ENCODE data around the gene KIF15. TPM values are rescaled to one million over a fixed set of nuclear protein-coding genes. Genes with fewer than 3 reads are reported as not detected.

The KIF15 gene
- total RNA-seq, 1 experiment from 2014 or later: 20.9 TPM

- TF ChIP-seq EGR1 (IDR thresholded peaks at IDR 0.05; ENCODE audit: low read depth): no peak
Observed at GRCh38 chr3:44875596-44875995, 114.0 kb downstream of the KIF15 start (continued).

DNA sequence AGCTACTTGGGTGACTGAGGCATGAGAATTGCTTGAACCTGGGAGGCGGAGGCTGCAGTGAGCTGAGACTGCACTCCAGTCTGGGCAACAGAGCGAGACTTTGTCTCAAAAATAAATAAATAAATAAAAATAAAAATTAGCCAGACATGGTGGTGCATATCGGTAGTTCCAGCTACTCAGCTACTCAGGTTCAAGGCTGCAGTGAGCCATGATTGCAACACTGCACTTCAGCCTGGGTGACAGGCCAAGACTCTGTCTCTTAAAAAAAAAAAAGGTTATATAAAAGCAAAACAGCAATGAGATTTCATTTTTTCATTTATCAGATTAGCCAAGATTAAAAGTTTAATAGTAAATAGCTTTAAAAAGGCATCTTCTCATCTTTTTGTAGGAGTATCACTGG, 115.7 kb downstream of the KIF15 start:
- intact Hi-C loops (cut with micrococcal nuclease): no loop called here
- CTCF ChIA-PET: no interaction called here
- H3K27ac ChIP-seq (ENCODE audit: low read depth, low read length): no peak overlapping the region

More for the DNA sequence above, 115.7 kb downstream of the KIF15 start:
- H3K4me1 ChIP-seq (ENCODE audit: control insufficient read depth in 1 of 2, insufficient read depth in 2 of 2, low read length in 2 of 2): peaks cover 0 to 5% of the 10 kb centered on the region in 2 experiments; a peak in 1 of 4 replicates
- no peak for TF ChIP-seq JUND (IDR thresholded peaks at IDR 0.05)
- TF ChIP-seq, protein P1, sequence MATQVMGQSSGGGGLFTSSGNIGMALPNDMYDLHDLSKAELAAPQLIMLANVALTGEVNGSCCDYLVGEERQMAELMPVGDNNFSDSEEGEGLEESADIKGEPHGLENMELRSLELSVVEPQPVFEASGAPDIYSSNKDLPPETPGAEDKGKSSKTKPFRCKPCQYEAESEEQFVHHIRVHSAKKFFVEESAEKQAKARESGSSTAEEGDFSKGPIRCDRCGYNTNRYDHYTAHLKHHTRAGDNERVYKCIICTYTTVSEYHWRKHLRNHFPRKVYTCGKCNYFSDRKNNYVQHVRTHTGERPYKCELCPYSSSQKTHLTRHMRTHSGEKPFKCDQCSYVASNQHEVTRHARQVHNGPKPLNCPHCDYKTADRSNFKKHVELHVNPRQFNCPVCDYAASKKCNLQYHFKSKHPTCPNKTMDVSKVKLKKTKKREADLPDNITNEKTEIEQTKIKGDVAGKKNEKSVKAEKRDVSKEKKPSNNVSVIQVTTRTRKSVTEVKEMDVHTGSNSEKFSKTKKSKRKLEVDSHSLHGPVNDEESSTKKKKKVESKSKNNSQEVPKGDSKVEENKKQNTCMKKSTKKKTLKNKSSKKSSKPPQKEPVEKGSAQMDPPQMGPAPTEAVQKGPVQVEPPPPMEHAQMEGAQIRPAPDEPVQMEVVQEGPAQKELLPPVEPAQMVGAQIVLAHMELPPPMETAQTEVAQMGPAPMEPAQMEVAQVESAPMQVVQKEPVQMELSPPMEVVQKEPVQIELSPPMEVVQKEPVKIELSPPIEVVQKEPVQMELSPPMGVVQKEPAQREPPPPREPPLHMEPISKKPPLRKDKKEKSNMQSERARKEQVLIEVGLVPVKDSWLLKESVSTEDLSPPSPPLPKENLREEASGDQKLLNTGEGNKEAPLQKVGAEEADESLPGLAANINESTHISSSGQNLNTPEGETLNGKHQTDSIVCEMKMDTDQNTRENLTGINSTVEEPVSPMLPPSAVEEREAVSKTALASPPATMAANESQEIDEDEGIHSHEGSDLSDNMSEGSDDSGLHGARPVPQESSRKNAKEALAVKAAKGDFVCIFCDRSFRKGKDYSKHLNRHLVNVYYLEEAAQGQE (IDR thresholded peaks at IDR 0.05; ENCODE audit: low read depth): no peak
- TF ChIP-seq, protein P2, sequence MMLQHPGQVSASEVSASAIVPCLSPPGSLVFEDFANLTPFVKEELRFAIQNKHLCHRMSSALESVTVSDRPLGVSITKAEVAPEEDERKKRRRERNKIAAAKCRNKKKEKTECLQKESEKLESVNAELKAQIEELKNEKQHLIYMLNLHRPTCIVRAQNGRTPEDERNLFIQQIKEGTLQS (IDR thresholded peaks at IDR 0.05): no peak
- no peak for TF ChIP-seq YY1 (IDR thresholded peaks at IDR 0.05; ENCODE audit: extremely low read depth, insufficient replicate concordance, low read depth, low read length)
- no peak for TF ChIP-seq ZNF274 (IDR thresholded peaks at IDR 0.05; ENCODE audit: low read depth, low read length)
- TF ChIP-seq EZH2phosphoT487 (IDR thresholded peaks at IDR 0.05; ENCODE audit: borderline replicate concordance): no peak
- TF ChIP-seq POLR2AphosphoS5 (IDR thresholded peaks at IDR 0.05; ENCODE audit: low read depth, low read length): no peak
- no peak for TF ChIP-seq MAX (IDR thresholded peaks at IDR 0.05)
- TF ChIP-seq CEBPB (IDR thresholded peaks at IDR 0.05; ENCODE audit: low read depth): no peak
- TF ChIP-seq SRF (IDR thresholded peaks at IDR 0.05; ENCODE audit: low read depth): no peak
- no peak for TF ChIP-seq ZFX (IDR thresholded peaks at IDR 0.05)
- no peak for TF ChIP-seq SP1 (IDR thresholded peaks at IDR 0.05; ENCODE audit: low read depth)
- no peak for TF ChIP-seq ELF1 (IDR thresholded peaks at IDR 0.05; ENCODE audit: borderline replicate concordance, low read depth)
- no peak for TF ChIP-seq EZH2 (IDR thresholded peaks at IDR 0.05)
- no peak for TF ChIP-seq CBX3 (IDR thresholded peaks at IDR 0.05; ENCODE audit: low read depth)
- H3K4me2 ChIP-seq (ENCODE audit: low read length): no peak overlapping the region
- no peak overlapping the region for H3K9ac ChIP-seq (ENCODE audit: low read length)
- H3K9me3 ChIP-seq (ENCODE audit: control insufficient read depth in 1 of 2, insufficient read depth in 1 of 2, low read depth in 1 of 2, low read length in 2 of 2): no peaks in the 10 kb centered on the region
- no TSS peak for BruUV-seq (replicated peaks)
- ChIA-PET RAD21 (ENCODE audit: low non-redundant PET in 1 of 2, low total read pairs in 2 of 2, uncharacterized antibody in 2 of 2, unreplicated experiment in 2 of 2) (no interaction called here), POLR2A (no interaction called here)
- no peak overlapping the region for H3K4me3 ChIP-seq (replicated peaks in 1 of 2; ENCODE audit: low read depth in 1 of 2, low read length in 2 of 2)
- DNase-seq (ENCODE audit: low read depth, low spot score) (no peak), ATAC-seq (no peak)
- no peaks in the 10 kb centered on the region for H3K9me2 ChIP-seq (ENCODE audit: insufficient read depth)
- no peak overlapping the region for H2AFZ ChIP-seq (ENCODE audit: low read depth, low read length, poor library complexity, severe bottlenecking)
- H3K36me3 ChIP-seq (ENCODE audit: control insufficient read depth in 1 of 2, insufficient read depth in 2 of 2, low read length in 2 of 2): no peaks in the 10 kb centered on the region
- H4K20me1 ChIP-seq (ENCODE audit: insufficient read depth): no peaks in the 10 kb centered on the region
- no peaks in the 10 kb centered on the region for H3K27me3 ChIP-seq (ENCODE audit: insufficient read depth, low read length)
- no peaks in the 10 kb centered on the region for H3K79me2 ChIP-seq (ENCODE audit: insufficient read depth, low read length)
